ENCODE measurements around the gene HNRNPUL2.

HNRNPUL2 gene

GRCh38 chr11:62665599-62666258 is 61.5 kb downstream of the HNRNPUL2 start:
- peaks cover 10% of the 10 kb centered on the region for H4K20me1 ChIP-seq (ENCODE audit: insufficient read depth, low read length)
- peaks cover 42% of the 10 kb centered on the region for H3K36me3 ChIP-seq (ENCODE audit: insufficient read depth, low read length)
- H3K4me1 ChIP-seq (ENCODE audit: insufficient read depth, low read length) = peaks cover 54% of the 10 kb centered on the region
- H2AFZ ChIP-seq (ENCODE audit: low read depth, low read length) = peak overlapping the region; percentile 77
- peak; percentile 78 for DNase-seq
- H3K27ac ChIP-seq (ENCODE audit: low read length) = peak overlapping the region; percentile 89
- peak overlapping the region; percentile 58 to 72 for H3K4me3 ChIP-seq (ENCODE audit: low read depth in 1 of 2, low read length in 2 of 2)
- H3K9ac ChIP-seq (ENCODE audit: low read depth, low read length) = peak overlapping the region; percentile 76
- H3K9me3 ChIP-seq (ENCODE audit: insufficient read depth, low read length, severe bottlenecking) = no peaks in the 10 kb centered on the region
- ATAC-seq (ENCODE audit: insufficient read depth, low read depth) = peak; percentile 51
- peaks cover 65% of the 10 kb centered on the region for H3K79me2 ChIP-seq (ENCODE audit: insufficient read depth, low read length)
- TF ChIP-seq CTCF (IDR thresholded peaks at IDR 0.05; ENCODE audit: borderline replicate concordance, extremely low read depth, low read length, poor library complexity, severe bottlenecking) (peak; percentile 7), EZH2 (IDR thresholded peaks at IDR 0.05; ENCODE audit: borderline replicate concordance, low read depth, low read length, severe bottlenecking) (no peak)
- H3K27me3 ChIP-seq (ENCODE audit: insufficient read depth, low read length, poor library complexity) = no peaks in the 10 kb centered on the region
- H3K4me2 ChIP-seq (ENCODE audit: insufficient read depth, low read length) = peak overlapping the region; percentile 86

GRCh38 chr11:62665075-62665598 is 62.1 kb downstream of the HNRNPUL2 start, which contains the start of the genes C11orf98 and CSKMT:
Gene C11orf98, minus strand, starts transcription at chr11:62665210. Its CDS starts 41 bp downstream, at chr11:62665169.
Gene CSKMT, plus strand, starts transcription at chr11:62665312. Its CDS starts 568 bp downstream, at chr11:62665880.
- peaks cover 10% of the 10 kb centered on the region for H4K20me1 ChIP-seq (ENCODE audit: insufficient read depth, low read length)
- peaks cover 40% of the 10 kb centered on the region for H3K36me3 ChIP-seq (ENCODE audit: insufficient read depth, low read length)
- no peaks in the 10 kb centered on the region for H3K27me3 ChIP-seq (ENCODE audit: insufficient read depth, low read length, poor library complexity)
- peak within 1 kb of the TSS; percentile 86 for H3K4me2 ChIP-seq (ENCODE audit: insufficient read depth, low read length)
- H3K27ac ChIP-seq (ENCODE audit: low read length) = peak within 1 kb of the TSS; percentile 89
- DNase-seq = peak; percentile 98
- ATAC-seq (ENCODE audit: insufficient read depth, low read depth) = peak; percentile 84
- peak within 1 kb of the TSS; percentile 76 for H3K9ac ChIP-seq (ENCODE audit: low read depth, low read length)
- H3K4me3 ChIP-seq (ENCODE audit: low read depth in 1 of 2, low read length in 2 of 2) = peak within 1 kb of the TSS; percentile 58 to 72
- no peaks in the 10 kb centered on the region for H3K9me3 ChIP-seq (ENCODE audit: insufficient read depth, low read length, severe bottlenecking)
- no peak for TF ChIP-seq EZH2 (IDR thresholded peaks at IDR 0.05; ENCODE audit: borderline replicate concordance, low read depth, low read length, severe bottlenecking)
- no peak for TF ChIP-seq CTCF (IDR thresholded peaks at IDR 0.05; ENCODE audit: borderline replicate concordance, extremely low read depth, low read length, poor library complexity, severe bottlenecking)
- peaks cover 59% of the 10 kb centered on the region for H3K79me2 ChIP-seq (ENCODE audit: insufficient read depth, low read length)
- peak within 1 kb of the TSS; percentile 77 for H2AFZ ChIP-seq (ENCODE audit: low read depth, low read length)
- peaks cover 48% of the 10 kb centered on the region for H3K4me1 ChIP-seq (ENCODE audit: insufficient read depth, low read length)

DNA sequence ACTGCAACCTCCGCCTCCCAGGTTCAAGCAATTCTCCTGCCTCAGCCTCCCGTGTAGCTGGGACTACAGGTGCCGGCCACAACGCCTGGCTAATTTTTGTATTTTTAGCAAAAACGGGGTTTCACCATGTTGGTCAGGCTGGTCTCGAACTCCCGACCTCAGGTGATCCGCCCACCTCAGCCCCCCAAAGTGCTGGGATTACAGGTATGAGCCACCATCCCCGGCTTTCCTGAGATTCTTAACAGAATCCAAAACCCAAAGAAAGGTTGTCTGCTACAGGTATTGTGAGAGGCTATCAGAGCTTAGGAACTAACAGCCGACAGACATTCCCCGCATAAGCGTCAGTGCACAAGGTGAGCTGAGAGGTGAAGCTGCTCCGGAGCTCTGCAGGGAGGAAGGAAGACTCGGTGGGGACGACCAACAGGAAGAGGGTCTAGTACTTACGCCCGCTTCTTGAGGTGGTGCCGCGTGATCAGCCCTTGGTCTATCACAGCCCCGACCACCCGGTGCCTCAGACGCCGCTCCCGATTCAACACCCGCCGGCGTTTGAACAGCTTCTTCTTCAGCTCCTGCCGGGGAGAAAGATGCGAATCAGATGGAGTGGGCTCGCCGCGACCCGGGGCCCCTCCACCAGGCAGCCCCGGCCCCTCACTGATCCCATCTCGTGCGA is 62.7 kb downstream of the HNRNPUL2 start:
- peak overlapping the region; percentile 76 for H3K9ac ChIP-seq (ENCODE audit: low read depth, low read length)
- H3K36me3 ChIP-seq (ENCODE audit: insufficient read depth, low read length) = peaks cover 34% of the 10 kb centered on the region
- DNase-seq (peak; percentile 73), ATAC-seq (ENCODE audit: insufficient read depth, low read depth) (peak; percentile 63)
- peak overlapping the region; percentile 86 for H3K4me2 ChIP-seq (ENCODE audit: insufficient read depth, low read length)
- H3K9me3 ChIP-seq (ENCODE audit: insufficient read depth, low read length, severe bottlenecking) = no peaks in the 10 kb centered on the region
- H3K79me2 ChIP-seq (ENCODE audit: insufficient read depth, low read length) = peaks cover 54% of the 10 kb centered on the region
- H3K27ac ChIP-seq (ENCODE audit: low read length) = peak overlapping the region; percentile 83
- H2AFZ ChIP-seq (ENCODE audit: low read depth, low read length) = peak overlapping the region; percentile 67
- no peaks in the 10 kb centered on the region for H3K27me3 ChIP-seq (ENCODE audit: insufficient read depth, low read length, poor library complexity)
- H3K4me3 ChIP-seq (ENCODE audit: low read depth in 1 of 2, low read length in 2 of 2) = peak overlapping the region; percentile 58 to 72
- TF ChIP-seq CTCF (IDR thresholded peaks at IDR 0.05; ENCODE audit: borderline replicate concordance, extremely low read depth, low read length, poor library complexity, severe bottlenecking) (no peak), EZH2 (IDR thresholded peaks at IDR 0.05; ENCODE audit: borderline replicate concordance, low read depth, low read length, severe bottlenecking) (no peak)
- H4K20me1 ChIP-seq (ENCODE audit: insufficient read depth, low read length) = peaks cover 10% of the 10 kb centered on the region
- H3K4me1 ChIP-seq (ENCODE audit: insufficient read depth, low read length) = peaks cover 42% of the 10 kb centered on the region
